HG03039 (cell line): ENCODE results near the gene RASA3.

Experiments
- ATAC-seq: cut with Tn5 transposase; IDR thresholded peaks from one replicate; pipeline ENCODE4 v1.9.1; 2021; ENCODE audit warnings: mild to moderate bottlenecking, moderate library complexity; ENCODE audit not compliant: unreplicated experiment

RASA3 gene

GRCh38 chr13:113975416-113975815 is 157.0 kb downstream of the RASA3 start:
- no peak for ATAC-seq

- ATAC-seq = no peak
Observed at GRCh38 chr13:113974304-113975281, 157.8 kb downstream of the RASA3 start.

GRCh38 chr13:113973218-113974164 is 158.9 kb downstream of the RASA3 start, which contains the start of gene C13orf46:
C13orf46 (minus strand) TSS chr13:113974076; CDS start chr13:113973997, 79 bp downstream.
- ATAC-seq = no peak

- no peak for ATAC-seq
Observed at GRCh38 chr13:113972451-113973217, 159.8 kb downstream of the RASA3 start.

- ATAC-seq = no peak
Observed at GRCh38 chr13:113971471-113972231, 160.8 kb downstream of the RASA3 start.

GRCh38 chr13:113970810-113971470 is 161.5 kb downstream of the RASA3 start:
- no peak for ATAC-seq

GRCh38 chr13:113969973-113970611 is 162.3 kb downstream of the RASA3 start:
- ATAC-seq = no peak

GRCh38 chr13:113969311-113969972 is 163.0 kb downstream of the RASA3 start:
- ATAC-seq = no peak

GRCh38 chr13:113968463-113969310 is 163.7 kb downstream of the RASA3 start:
- no peak for ATAC-seq

- ATAC-seq = no peak
Observed at GRCh38 chr13:113967729-113968462, 164.5 kb downstream of the RASA3 start.

- ATAC-seq = no peak
Observed at GRCh38 chr13:113967206-113967720, 165.2 kb downstream of the RASA3 start.

- no peak for ATAC-seq
Observed at GRCh38 chr13:113965968-113966884, 166.2 kb downstream of the RASA3 start.

GRCh38 chr13:113965383-113965874 is 167.0 kb downstream of the RASA3 start:
- no peak for ATAC-seq

- no peak for ATAC-seq
Observed at GRCh38 chr13:113964251-113964995, 168.0 kb downstream of the RASA3 start.
